GM12801 (cell line): ENCODE results near the gene SERPINB3.

Source experiments
- CTCF ChIP-seq: IDR thresholded peaks from one replicate; pipeline ENCODE4 v1.5.1; 2011; ENCODE audit warnings: control low read depth; ENCODE audit not compliant: insufficient read length; ENCODE audit errors: extremely low read depth

Gene SERPINB3

GRCh38 chr18:63606526-63606925, 55.2 kb downstream of the SERPINB3 start:
- TF ChIP-seq CTCF, result no peak
